GM18517 (cell line): ENCODE measurements around the gene CA4.
"Not testable (repeated sequence)": the region's sequence is repeated elsewhere in the genome, so short reads cannot be mapped to it uniquely, and the experiment has no call there.

ENCODE experiments used
- ATAC-seq: cut with Tn5 transposase; IDR thresholded peaks from one replicate; pipeline ENCODE4 v1.9.1; 2021; ENCODE audit warnings: mild to moderate bottlenecking, moderate library complexity; ENCODE audit not compliant: unreplicated experiment

The CA4 gene

GRCh38 chr17:60149691-60150582 is at the start of gene CA4:
Gene CA4 (plus strand): TSS chr17:60149973. CDS start chr17:60150035, 62 bp downstream.
- ATAC-seq, result no peak

- ATAC-seq, result not testable (repeated sequence)
Observed at GRCh38 chr17:60100577-60100976, 49.2 kb upstream of the CA4 start.

GRCh38 chr17:60102015-60102631 is 47.6 kb upstream of the CA4 start:
- not testable (repeated sequence) for ATAC-seq

GRCh38 chr17:60102632-60103096 is 47.1 kb upstream of the CA4 start:
- no peak for ATAC-seq

- no peak for ATAC-seq
Observed at GRCh38 chr17:60103957-60104356, 45.8 kb upstream of the CA4 start.

GRCh38 chr17:60106340-60107059 is 43.3 kb upstream of the CA4 start:
- ATAC-seq, result no peak

GRCh38 chr17:60107526-60108257 is 42.1 kb upstream of the CA4 start:
- ATAC-seq, result no peak

- not testable (repeated sequence) for ATAC-seq
Observed at GRCh38 chr17:60108309-60108708, 41.5 kb upstream of the CA4 start.

- no peak for ATAC-seq
Observed at GRCh38 chr17:60108712-60109111, 41.1 kb upstream of the CA4 start.

- ATAC-seq, result no peak
Observed at GRCh38 chr17:60109161-60109560, 40.6 kb upstream of the CA4 start.

GRCh38 chr17:60110586-60110985 is 39.2 kb upstream of the CA4 start:
- ATAC-seq, result no peak

GRCh38 chr17:60111661-60112060 is 38.1 kb upstream of the CA4 start:
- not testable (repeated sequence) for ATAC-seq

GRCh38 chr17:60115364-60115763 is 34.4 kb upstream of the CA4 start:
- not testable (repeated sequence) for ATAC-seq

- not testable (repeated sequence) for ATAC-seq
Observed at GRCh38 chr17:60116196-60116595, 33.6 kb upstream of the CA4 start.

- not testable (repeated sequence) for ATAC-seq
Observed at GRCh38 chr17:60119162-60119561, 30.6 kb upstream of the CA4 start.

GRCh38 chr17:60119807-60120748 is 29.7 kb upstream of the CA4 start:
- ATAC-seq, result not testable (repeated sequence)

GRCh38 chr17:60127068-60128064 is 22.4 kb upstream of the CA4 start:
- ATAC-seq, result no peak

- ATAC-seq, result no peak
Observed at GRCh38 chr17:60128171-60128859, 21.5 kb upstream of the CA4 start.
